Esophagus muscularis mucosa (tissue), 4 donors: Measurements from ENCODE around the gene SULT1A2. TPM values are rescaled to one million over a fixed set of nuclear protein-coding genes. Genes with fewer than 3 reads are reported as not detected.
"Not testable (repeated sequence)": the region's sequence is repeated elsewhere in the genome, so short reads cannot be mapped to it uniquely, and the experiment has no call there.

ENCODE experiments used
- DNase-seq: peaks from one replicate; pipeline ENCODE4 v3.0.0-alpha.2; 2017; ENCODE audit errors: extremely low spot score
- H3K27ac ChIP-seq, 4 donors: fragments of 200-600 bp; sonication (generic); replicated peaks in 1 of 4; 1 replicate in 3 of 4; 2 replicates in 1 of 4; pipeline ENCODE4 v1.5.1; 2016 to 2019; ENCODE audit warnings: mild to moderate bottlenecking in 1 of 4
- H3K27me3 ChIP-seq, 4 donors: fragments of 200-600 bp; sonication (generic); one replicate each; pipeline versions ENCODE4 v1.5.1 to v1.6.0; 2016 to 2019
- H3K36me3 ChIP-seq, 4 donors: fragments of 200-600 bp; sonication (generic); one replicate each; pipeline ENCODE4 v1.5.1; 2016 to 2019
- H3K4me1 ChIP-seq, 4 donors: fragments of 200-600 bp; sonication (generic); one replicate each; pipeline ENCODE4 v1.5.1; 2016 to 2019
- H3K4me3 ChIP-seq, 4 donors: fragments of 200-600 bp; sonication (generic); 1 replicate in 2 of 4; 2 replicates in 2 of 4; pipeline ENCODE4 v1.5.1; 2016 to 2019; ENCODE audit warnings: mild to moderate bottlenecking in 4 of 4, moderate library complexity in 1 of 4
- H3K9me3 ChIP-seq, 4 donors: fragments of 200-600 bp; sonication (generic); 1 replicate in 3 of 4; 2 replicates in 1 of 4; pipeline ENCODE4 v1.5.1; 2016 to 2019
- EP300 ChIP-seq: sonication (generic); formaldehyde crosslinking; IDR thresholded peaks from one replicate; pipeline ENCODE4 v1.6.1; 2017; ENCODE audit warnings: antibody characterized with exemption
- POLR2A ChIP-seq: fragments of 450-650 bp; IDR thresholded peaks from one replicate; pipeline ENCODE4 v1.6.1; 2017; ENCODE audit warnings: antibody characterized with exemption, moderate library complexity, mild to moderate bottlenecking, low read depth
- POLR2AphosphoS5 ChIP-seq, 2 donors: sonication (generic); formaldehyde crosslinking; IDR thresholded peaks; one replicate each; pipeline ENCODE4 v1.6.1; 2017; ENCODE audit warnings: antibody characterized with exemption in 2 of 2
- WGBS: methylation state at CpG from one replicate; pipeline ENCODE4 v1.1.5; 2018; 5-methylcytosine and 5-hydroxymethylcytosine counted together
- intact Hi-C: fragments of 100-400 bp; cut with DNase I; formaldehyde crosslinking; loops from one replicate; pipeline ENCODE4 v1.15.1; 2023
- total RNA-seq, 4 donors: library from RNA; depleted of rRNA; stranded (reverse); fragments of >200 nt; gene quantifications; one replicate each; pipeline versions ENCODE4 v1.1.0 to v1.2.1, GENCODE V29; 2016
- TF ChIP-seq, protein P1 (sequence below), 3 experiments: fragments of 200-600 bp in 2 of 3; fragments of 450-650 bp in 1 of 3; sonication (generic) in 2 of 3; IDR thresholded peaks; one replicate each; pipeline ENCODE4 v1.5.1; 2017 to 2019; ENCODE audit warnings: antibody characterized with exemption in 3 of 3, mild to moderate bottlenecking in 2 of 3, moderate library complexity in 1 of 3

Gene SULT1A2
- total RNA-seq, 4 donors from 2014 or later: 0.97 to 1.8 (median 1.3) TPM; not detected in 1

DNA sequence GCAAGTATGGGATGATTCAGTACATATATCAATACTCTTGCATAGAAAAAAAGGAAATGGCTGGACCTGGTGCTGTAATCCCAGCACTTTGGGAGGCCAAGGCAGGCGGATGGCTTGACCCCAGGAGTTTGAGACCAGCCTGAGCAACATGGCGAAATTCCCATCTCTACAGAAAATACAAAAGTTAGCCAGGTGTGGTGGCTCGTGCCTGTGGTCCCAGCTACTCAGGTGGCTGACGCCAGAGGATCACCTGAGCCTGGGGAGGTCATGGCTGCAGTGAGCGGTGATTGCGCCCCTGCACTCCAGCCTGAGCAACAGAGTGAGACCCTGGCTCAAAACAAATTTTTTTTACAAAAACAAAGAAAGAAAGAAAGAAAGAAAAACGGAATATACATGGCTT, 50.2 kb downstream of the SULT1A2 start:
- intact Hi-C loops: no loop called here
- peaks cover 0 to 4% (median 0%) of the 10 kb centered on the region in 4 donors for H3K27me3 ChIP-seq
- no peak overlapping the region for H3K4me3 ChIP-seq
- no peaks in the 10 kb centered on the region for H3K4me1 ChIP-seq
- no peaks in the 10 kb centered on the region for H3K9me3 ChIP-seq
- TF ChIP-seq POLR2AphosphoS5 (IDR thresholded peaks at IDR 0.05) (no peak), EP300 (no peak), POLR2A (no peak)
- TF ChIP-seq, protein P1, sequence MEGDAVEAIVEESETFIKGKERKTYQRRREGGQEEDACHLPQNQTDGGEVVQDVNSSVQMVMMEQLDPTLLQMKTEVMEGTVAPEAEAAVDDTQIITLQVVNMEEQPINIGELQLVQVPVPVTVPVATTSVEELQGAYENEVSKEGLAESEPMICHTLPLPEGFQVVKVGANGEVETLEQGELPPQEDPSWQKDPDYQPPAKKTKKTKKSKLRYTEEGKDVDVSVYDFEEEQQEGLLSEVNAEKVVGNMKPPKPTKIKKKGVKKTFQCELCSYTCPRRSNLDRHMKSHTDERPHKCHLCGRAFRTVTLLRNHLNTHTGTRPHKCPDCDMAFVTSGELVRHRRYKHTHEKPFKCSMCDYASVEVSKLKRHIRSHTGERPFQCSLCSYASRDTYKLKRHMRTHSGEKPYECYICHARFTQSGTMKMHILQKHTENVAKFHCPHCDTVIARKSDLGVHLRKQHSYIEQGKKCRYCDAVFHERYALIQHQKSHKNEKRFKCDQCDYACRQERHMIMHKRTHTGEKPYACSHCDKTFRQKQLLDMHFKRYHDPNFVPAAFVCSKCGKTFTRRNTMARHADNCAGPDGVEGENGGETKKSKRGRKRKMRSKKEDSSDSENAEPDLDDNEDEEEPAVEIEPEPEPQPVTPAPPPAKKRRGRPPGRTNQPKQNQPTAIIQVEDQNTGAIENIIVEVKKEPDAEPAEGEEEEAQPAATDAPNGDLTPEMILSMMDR (IDR thresholded peaks at IDR 0.05): no peak
- DNase-seq: no peak
- WGBS: 87% methylated on average over 7 of the region's 7 CpGs
- no peaks in the 10 kb centered on the region for H3K36me3 ChIP-seq
- no peak overlapping the region for H3K27ac ChIP-seq

DNA sequence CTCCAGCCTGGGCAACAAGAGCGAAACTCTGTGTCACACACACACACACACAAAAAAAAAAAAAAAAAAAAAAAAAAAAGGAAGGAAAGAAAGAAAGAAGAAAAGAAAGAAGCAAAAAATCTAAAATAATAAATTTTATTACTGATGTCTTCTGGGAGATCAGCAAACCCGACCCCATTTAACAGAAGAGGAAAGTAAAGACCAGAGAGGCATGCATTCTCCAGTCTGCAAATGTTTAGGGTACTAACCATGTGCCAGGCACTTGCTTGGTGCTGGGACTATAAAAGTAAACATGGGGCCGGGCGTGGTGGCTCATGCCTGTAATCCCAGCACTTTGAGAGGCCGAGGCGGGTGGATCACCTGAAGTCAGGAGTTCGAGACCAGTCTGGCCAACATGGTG, 50.9 kb downstream of the SULT1A2 start:
- H3K9me3 ChIP-seq, H3K36me3 ChIP-seq, intact Hi-C loops, H3K27ac ChIP-seq, H3K4me1 ChIP-seq, DNase-seq, H3K4me3 ChIP-seq, H3K27me3 ChIP-seq: not testable (repeated sequence)
- 89% methylated on average over 7 of the region's 7 CpGs for WGBS

DNA sequence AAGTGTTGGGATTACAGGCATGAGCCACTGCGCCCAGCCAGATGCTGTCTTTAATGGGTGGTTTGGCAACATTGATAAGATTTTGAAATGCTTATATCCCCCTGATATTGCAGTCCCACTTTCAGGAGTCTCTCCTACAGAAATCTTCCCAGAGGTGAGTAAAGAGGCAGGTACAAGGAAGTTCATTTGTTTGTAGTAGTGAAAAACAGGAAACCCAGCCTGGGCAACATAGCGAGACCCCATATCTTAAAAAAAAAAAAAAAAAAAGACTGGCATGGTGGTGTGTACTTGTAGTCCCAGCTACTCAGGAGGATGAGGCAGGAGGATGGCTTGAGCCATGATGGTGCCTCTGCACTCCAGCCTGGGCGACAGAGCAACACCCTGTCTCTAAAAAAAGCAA, 51.9 kb downstream of the SULT1A2 start:
- Histone ChIP-seq H3K4me3 (no peak overlapping the region), H3K9me3 (no peaks in the 10 kb centered on the region), H3K27me3 (peaks cover 0 to 4% (median 0%) of the 10 kb centered on the region in 4 donors), H3K27ac (no peak overlapping the region), H3K36me3 (no peaks in the 10 kb centered on the region), H3K4me1 (peaks cover 0 to 1% (median under 1%) of the 10 kb centered on the region in 4 donors)
- WGBS: 71% methylated on average over 3 of the region's 3 CpGs
- intact Hi-C loops: no loop called here
- TF ChIP-seq, protein P1 (IDR thresholded peaks at IDR 0.05): no peak
- no peak for TF ChIP-seq POLR2A
- no peak for TF ChIP-seq EP300
- no peak for TF ChIP-seq POLR2AphosphoS5 (IDR thresholded peaks at IDR 0.05)
- no peak for DNase-seq

DNA sequence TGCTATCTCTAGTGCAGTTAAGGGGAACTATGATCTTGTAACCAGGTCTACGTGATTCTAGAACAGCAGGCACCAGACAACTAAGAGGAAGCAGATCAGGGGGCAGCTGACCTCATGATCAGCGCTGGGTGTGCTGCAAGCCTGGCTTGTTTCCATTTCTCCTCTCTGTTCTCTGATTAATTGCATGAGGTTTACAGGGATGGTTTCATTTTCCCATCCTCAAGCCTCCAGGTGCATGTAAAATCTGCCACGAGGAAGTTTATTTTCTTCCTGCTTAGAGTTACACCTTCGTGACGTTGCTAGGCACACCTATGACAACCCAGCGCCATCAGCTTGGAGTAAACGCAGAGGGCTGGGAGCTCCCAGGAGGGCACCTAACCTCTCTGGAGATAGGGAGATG, 53.8 kb downstream of the SULT1A2 start:
- Histone ChIP-seq H3K9me3 (no peaks in the 10 kb centered on the region), H3K4me3 (no peak overlapping the region), H3K4me1 (peaks cover 9 to 15% (median 13%) of the 10 kb centered on the region in 4 donors), H3K27ac (no peak overlapping the region), H3K36me3 (no peaks in the 10 kb centered on the region), H3K27me3 (no peaks in the 10 kb centered on the region)
- DNase-seq: no peak
- TF ChIP-seq EP300: no peak
- no peak for TF ChIP-seq POLR2AphosphoS5 (IDR thresholded peaks at IDR 0.05)
- no peak for TF ChIP-seq POLR2A
- TF ChIP-seq, protein P1 (IDR thresholded peaks at IDR 0.05): no peak
- WGBS: 68% methylated on average over 7 of the region's 7 CpGs
- intact Hi-C loops: no loop called here

DNA sequence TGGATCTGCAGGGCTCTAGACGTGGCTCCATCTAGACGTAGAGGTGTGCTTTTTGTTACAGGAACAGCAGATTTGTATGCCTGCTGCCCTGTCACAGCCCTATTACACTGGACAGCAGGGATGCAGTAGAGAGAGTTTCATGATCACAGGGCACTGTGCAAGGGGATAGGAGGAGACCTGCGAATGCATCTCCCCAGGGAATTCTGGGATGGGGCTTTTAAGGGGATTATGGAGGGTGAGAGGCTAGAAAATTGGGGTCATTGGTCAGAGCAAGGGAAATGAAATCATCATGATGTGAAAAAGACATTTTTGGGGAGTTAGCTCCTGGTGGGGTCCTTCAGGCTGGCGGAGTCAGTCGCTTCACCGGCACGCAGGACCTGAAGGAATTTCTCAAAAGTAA, 54.2 kb downstream of the SULT1A2 start:
- no peaks in the 10 kb centered on the region for H3K9me3 ChIP-seq
- no peak overlapping the region for H3K4me3 ChIP-seq
- 72% methylated on average over 7 of the region's 7 CpGs for WGBS
- H3K27ac ChIP-seq: no peak overlapping the region
- DNase-seq: no peak
- intact Hi-C loops: no loop called here
- no peak for TF ChIP-seq POLR2AphosphoS5 (IDR thresholded peaks at IDR 0.05)
- no peak for TF ChIP-seq EP300
- TF ChIP-seq POLR2A: no peak
- TF ChIP-seq, protein P1 (IDR thresholded peaks at IDR 0.05): no peak
- peaks cover 13 to 19% (median 17%) of the 10 kb centered on the region in 4 donors for H3K4me1 ChIP-seq
- H3K27me3 ChIP-seq: no peaks in the 10 kb centered on the region
- H3K36me3 ChIP-seq: no peaks in the 10 kb centered on the region

Other genes with a start within 250 kb of the SULT1A2 start
- gene NPIPB6, start 233.5 kb downstream of the SULT1A2 start, total RNA-seq: 1 to 10 TPM in 2 of 4 donors, under 1 TPM in 1, not detected in 1; 0.58 to 3.3 (median 2.7) TPM
- gene EIF3CL, start 193.2 kb downstream of the SULT1A2 start, total RNA-seq: 100 to 1,000 TPM; 113 to 225 (median 116) TPM
- under 1 TPM in 1 of 4 donors, not detected in 3; 0.75 TPM for gene NPIPB7, start 124.7 kb downstream of the SULT1A2 start, total RNA-seq
- gene CLN3, start 105.0 kb downstream of the SULT1A2 start, total RNA-seq: 10 to 100 TPM; 10.3 to 23.3 (median 16.6) TPM
- 1 to 10 TPM in 3 of 4 donors, under 1 TPM in 1; 0.83 to 3.5 (median 1.6) TPM for gene APOBR, start 102.4 kb downstream of the SULT1A2 start, total RNA-seq
- gene IL27, start 90.2 kb downstream of the SULT1A2 start, total RNA-seq: not detected
- 10 to 100 TPM; 30.3 to 66.1 (median 51.3) TPM for gene NUPR1, start 58.1 kb downstream of the SULT1A2 start, total RNA-seq
- 10 to 100 TPM; 33.2 to 43.4 (median 39.9) TPM for gene SGF29, start 43.1 kb downstream of the SULT1A2 start, total RNA-seq
- gene SULT1A1, start 13.0 kb upstream of the SULT1A2 start, total RNA-seq: 10 to 100 TPM; 10.4 to 22.0 (median 16.7) TPM
- gene NPIPB8, start 41.0 kb upstream of the SULT1A2 start, total RNA-seq: not detected
- gene EIF3C, start 114.4 kb upstream of the SULT1A2 start, total RNA-seq: 100 to 1,000 TPM in 3 of 4 donors, 10 to 100 TPM in 1; 84.7 to 422 (median 203) TPM
- 1 to 10 TPM in 2 of 4 donors, under 1 TPM in 2; 0.66 to 2.2 (median 1.3) TPM for gene NPIPB9, start 154.7 kb upstream of the SULT1A2 start, total RNA-seq
- gene ATXN2L, start 225.9 kb upstream of the SULT1A2 start, total RNA-seq: 10 to 100 TPM; 43.4 to 73.9 (median 52.6) TPM
- 100 to 1,000 TPM in 1 of 4 donors, 10 to 100 TPM in 3; 63.1 to 106 (median 82.8) TPM for gene TUFM, start 249.3 kb upstream of the SULT1A2 start, total RNA-seq